Loucy (cell line): ENCODE results near the gene SPOCK2.

Experiments used
- H2AFZ ChIP-seq: fragments of 200-600 bp; sonication (generic); 2 replicates; pipeline ENCODE4 v1.6.0; 2016; ENCODE audit warnings: antibody characterized with exemption, mild to moderate bottlenecking, low read length, moderate library complexity
- H3F3A ChIP-seq: fragments of 200-600 bp; 2 replicates; pipeline ENCODE4 v1.6.0; 2016; ENCODE audit warnings: antibody characterized with exemption, low read depth, mild to moderate bottlenecking
- H3K27me3 ChIP-seq: fragments of 200-600 bp; sonication (generic); 2 replicates; pipeline ENCODE4 v1.6.1; 2014; ENCODE audit warnings: low read length, mild to moderate bottlenecking; ENCODE audit not compliant: insufficient read depth, poor library complexity, severe bottlenecking
- H3K36me3 ChIP-seq: fragments of 200-600 bp; sonication (generic); 2 replicates; pipeline ENCODE4 v1.6.1; 2016; ENCODE audit warnings: low read length; ENCODE audit not compliant: insufficient read depth
- H3K4me1 ChIP-seq: fragments of 200-600 bp; sonication (generic); 2 replicates; pipeline ENCODE4 v1.5.1; 2014; ENCODE audit warnings: low read length, mild to moderate bottlenecking; ENCODE audit not compliant: insufficient read depth, poor library complexity, severe bottlenecking
- H3K4me2 ChIP-seq: fragments of 200-600 bp; sonication (generic); 2 replicates; pipeline ENCODE4 v1.6.0; 2014; ENCODE audit warnings: antibody characterized with exemption, low read length, low read depth, mild to moderate bottlenecking; ENCODE audit not compliant: poor library complexity, severe bottlenecking
- H3K4me3 ChIP-seq: fragments of 200-600 bp; sonication (generic); 2 replicates; pipeline ENCODE4 v1.5.1; 2014; ENCODE audit warnings: low read length, mild to moderate bottlenecking, mixed read lengths; ENCODE audit not compliant: poor library complexity, severe bottlenecking
- H3K79me2 ChIP-seq: fragments of 200-600 bp; sonication (generic); 2 replicates; pipeline ENCODE4 v1.6.1; 2014; ENCODE audit warnings: low read length; ENCODE audit not compliant: insufficient read depth
- H3K9ac ChIP-seq: fragments of 200-600 bp; sonication (generic); 2 replicates; pipeline ENCODE4 v1.6.0; 2014; ENCODE audit warnings: mild to moderate bottlenecking, low read depth, low read length, moderate library complexity; ENCODE audit not compliant: poor library complexity, severe bottlenecking
- H3K9me2 ChIP-seq: fragments of 200-600 bp; sonication (generic); replicated peaks from 2 replicates; pipeline ENCODE4 v1.6.1; 2016; ENCODE audit warnings: low read depth, low read length, mixed read lengths
- H3K9me3 ChIP-seq: fragments of 200-600 bp; sonication (generic); 2 replicates; pipeline ENCODE4 v1.6.1; 2014; ENCODE audit warnings: mild to moderate bottlenecking, antibody characterized with exemption, low read length, low read depth; ENCODE audit not compliant: insufficient read depth
- H4K20me1 ChIP-seq: fragments of 200-600 bp; sonication (generic); 2 replicates; pipeline ENCODE4 v1.6.0; 2014; ENCODE audit warnings: antibody characterized with exemption, low read length, mild to moderate bottlenecking; ENCODE audit not compliant: insufficient read depth, poor library complexity, severe bottlenecking
- EZH2phosphoT487 ChIP-seq: fragments of 200-600 bp; IDR thresholded peaks from 2 replicates; pipeline ENCODE4 v1.6.1; 2018; ENCODE audit warnings: antibody characterized with exemption, mild to moderate bottlenecking, moderate library complexity, borderline replicate concordance
- TF ChIP-seq, protein P1 (sequence below): fragments of 200-600 bp; sonication (generic); conservative IDR thresholded peaks from 2 replicates; pipeline ENCODE4 v1.5.1; 2014; ENCODE audit warnings: mild to moderate bottlenecking, antibody characterized with exemption, low read length

Gene SPOCK2

DNA sequence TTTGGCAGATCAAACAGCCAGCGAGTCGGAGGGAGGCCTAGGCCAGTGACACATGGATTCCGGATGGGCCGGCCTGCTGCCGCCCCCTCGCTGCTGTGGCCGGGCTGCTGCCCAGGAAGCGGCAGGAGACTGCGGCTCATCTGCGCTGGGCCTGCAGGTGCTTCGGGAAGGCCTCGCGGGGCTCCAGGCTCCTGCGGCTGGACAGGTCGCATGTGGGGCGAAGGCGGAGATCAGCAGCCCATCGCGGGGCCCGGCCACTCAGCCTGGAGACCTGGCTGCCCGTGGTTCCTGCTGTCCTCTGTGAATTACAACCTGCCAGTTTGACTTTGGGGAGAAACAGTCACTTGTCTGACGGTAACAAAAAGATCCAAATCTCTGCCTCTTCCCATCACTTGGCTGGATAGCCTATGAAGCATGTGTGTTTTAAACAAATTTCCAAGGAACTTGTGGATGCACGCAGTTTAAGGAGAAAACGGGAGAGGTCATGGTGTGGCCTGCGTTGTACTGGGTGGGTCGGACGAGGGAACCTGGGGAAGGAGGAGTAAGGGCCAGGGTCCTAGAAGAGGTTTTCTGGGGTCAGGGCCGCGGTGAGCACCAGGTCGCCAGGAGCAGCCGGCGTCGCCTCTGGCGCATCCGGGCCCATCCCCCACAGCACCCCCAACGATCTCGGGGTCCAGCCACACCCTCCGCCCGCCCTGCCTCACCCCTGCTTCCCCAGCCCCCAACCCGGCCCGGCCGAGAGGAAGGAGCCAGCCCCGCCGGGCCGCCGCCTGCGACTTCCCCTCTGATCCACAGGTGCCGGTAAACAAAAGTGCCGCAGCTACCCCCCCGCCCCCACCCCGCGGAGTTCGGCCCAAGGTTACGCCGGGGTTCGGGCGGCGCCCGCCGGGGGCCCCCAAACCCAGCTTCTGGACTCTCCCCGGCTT lies 1.6 kb downstream of the SPOCK2 start:
- H3K9ac ChIP-seq, result no peak overlapping the region
- no peak overlapping the region for H3K4me3 ChIP-seq
- TF ChIP-seq, protein P1, sequence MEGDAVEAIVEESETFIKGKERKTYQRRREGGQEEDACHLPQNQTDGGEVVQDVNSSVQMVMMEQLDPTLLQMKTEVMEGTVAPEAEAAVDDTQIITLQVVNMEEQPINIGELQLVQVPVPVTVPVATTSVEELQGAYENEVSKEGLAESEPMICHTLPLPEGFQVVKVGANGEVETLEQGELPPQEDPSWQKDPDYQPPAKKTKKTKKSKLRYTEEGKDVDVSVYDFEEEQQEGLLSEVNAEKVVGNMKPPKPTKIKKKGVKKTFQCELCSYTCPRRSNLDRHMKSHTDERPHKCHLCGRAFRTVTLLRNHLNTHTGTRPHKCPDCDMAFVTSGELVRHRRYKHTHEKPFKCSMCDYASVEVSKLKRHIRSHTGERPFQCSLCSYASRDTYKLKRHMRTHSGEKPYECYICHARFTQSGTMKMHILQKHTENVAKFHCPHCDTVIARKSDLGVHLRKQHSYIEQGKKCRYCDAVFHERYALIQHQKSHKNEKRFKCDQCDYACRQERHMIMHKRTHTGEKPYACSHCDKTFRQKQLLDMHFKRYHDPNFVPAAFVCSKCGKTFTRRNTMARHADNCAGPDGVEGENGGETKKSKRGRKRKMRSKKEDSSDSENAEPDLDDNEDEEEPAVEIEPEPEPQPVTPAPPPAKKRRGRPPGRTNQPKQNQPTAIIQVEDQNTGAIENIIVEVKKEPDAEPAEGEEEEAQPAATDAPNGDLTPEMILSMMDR, result no peak
- no peak for TF ChIP-seq EZH2phosphoT487
- H3K4me1 ChIP-seq, result peaks cover 5% of the 10 kb centered on the region
- no peak overlapping the region for H3K4me2 ChIP-seq
- no peaks in the 10 kb centered on the region for H3K9me2 ChIP-seq
- H3K36me3 ChIP-seq, result no peaks in the 10 kb centered on the region
- no peak overlapping the region for H2AFZ ChIP-seq
- no peaks in the 10 kb centered on the region for H3F3A ChIP-seq
- no peaks in the 10 kb centered on the region for H3K27me3 ChIP-seq
- H3K79me2 ChIP-seq, result no peaks in the 10 kb centered on the region
- H4K20me1 ChIP-seq, result no peaks in the 10 kb centered on the region
- no peaks in the 10 kb centered on the region for H3K9me3 ChIP-seq

DNA sequence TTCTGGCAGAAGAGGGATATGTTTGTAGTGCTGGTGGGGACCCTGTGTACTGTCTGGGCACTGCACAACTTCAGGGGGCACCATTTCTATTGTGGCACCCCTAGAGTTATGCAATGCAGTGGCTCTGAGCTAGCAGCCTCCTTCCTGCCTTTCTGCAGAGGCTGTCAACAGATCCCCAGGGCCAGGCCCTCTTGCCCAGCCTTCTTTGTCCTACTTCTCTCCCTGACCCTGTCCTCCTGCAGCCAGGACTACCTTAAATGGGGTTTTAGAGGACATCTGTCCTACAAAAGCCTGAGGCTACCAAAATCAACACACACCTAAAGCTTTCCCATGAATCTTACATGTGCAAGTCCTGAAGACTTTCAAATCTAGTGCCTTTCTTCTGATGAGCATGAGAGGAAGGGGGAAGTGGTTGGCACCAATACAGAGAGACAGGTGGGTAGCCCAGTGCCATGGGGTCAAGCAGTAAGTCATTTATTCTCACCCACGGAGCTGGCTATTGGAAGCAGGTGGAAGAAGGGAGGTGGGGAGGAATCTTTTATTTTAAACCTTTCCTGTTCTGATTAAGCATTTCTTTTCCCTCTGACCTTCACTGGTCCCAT lies 2.4 kb downstream of the SPOCK2 start:
- Histone ChIP-seq H3K9me3 (no peaks in the 10 kb centered on the region), H3K4me1 (peaks cover 5% of the 10 kb centered on the region), H3K9me2 (no peaks in the 10 kb centered on the region), H3K27me3 (no peaks in the 10 kb centered on the region), H3K36me3 (no peaks in the 10 kb centered on the region), H3K4me2 (no peak overlapping the region), H3K79me2 (no peaks in the 10 kb centered on the region), H3F3A (no peaks in the 10 kb centered on the region), H4K20me1 (no peaks in the 10 kb centered on the region), H3K4me3 (no peak overlapping the region), H3K9ac (no peak overlapping the region), H2AFZ (no peak overlapping the region)
- no peak for TF ChIP-seq EZH2phosphoT487
- TF ChIP-seq, protein P1, result no peak

DNA sequence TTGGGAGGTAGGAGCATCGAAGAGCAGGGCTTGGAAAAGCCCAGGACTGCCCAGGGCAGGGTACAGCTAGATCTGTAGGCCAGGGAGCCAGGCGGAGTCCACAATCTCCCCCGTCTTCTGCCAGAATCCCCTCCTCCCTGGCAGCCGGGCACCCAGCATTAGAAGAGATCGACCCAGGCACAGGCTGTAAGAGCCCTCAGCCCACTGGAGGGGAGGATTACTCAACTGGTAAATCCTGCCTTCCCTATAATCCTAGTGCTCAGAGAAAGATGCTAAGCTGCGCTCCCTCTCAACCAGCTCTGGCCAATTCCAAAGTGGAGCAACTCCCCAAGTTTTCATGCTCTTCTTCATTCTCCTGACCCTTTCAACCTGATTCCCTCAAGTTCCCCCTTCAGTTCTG lies 3.2 kb downstream of the SPOCK2 start:
- no peaks in the 10 kb centered on the region for H3K9me3 ChIP-seq
- H3K4me2 ChIP-seq, result no peak overlapping the region
- H3K9ac ChIP-seq, result no peak overlapping the region
- H3K9me2 ChIP-seq, result no peaks in the 10 kb centered on the region
- H3K4me1 ChIP-seq, result peaks cover 6% of the 10 kb centered on the region
- H3K36me3 ChIP-seq, result no peaks in the 10 kb centered on the region
- no peak overlapping the region for H3K4me3 ChIP-seq
- no peaks in the 10 kb centered on the region for H3F3A ChIP-seq
- TF ChIP-seq, protein P1, result no peak
- TF ChIP-seq EZH2phosphoT487, result no peak
- H4K20me1 ChIP-seq, result no peaks in the 10 kb centered on the region
- no peak overlapping the region for H2AFZ ChIP-seq
- no peaks in the 10 kb centered on the region for H3K27me3 ChIP-seq
- no peaks in the 10 kb centered on the region for H3K79me2 ChIP-seq
